ENCODE data around the gene SLC25A25. TPM values are rescaled to one million over a fixed set of nuclear protein-coding genes. Genes with fewer than 3 reads are reported as not detected.
A peak's percentile ranks its signal among the peaks of the same experiment; 100 is the strongest.

Gene SLC25A25
- total RNA-seq, 1 experiment from 2014 or later: 10.7 TPM

DNA sequence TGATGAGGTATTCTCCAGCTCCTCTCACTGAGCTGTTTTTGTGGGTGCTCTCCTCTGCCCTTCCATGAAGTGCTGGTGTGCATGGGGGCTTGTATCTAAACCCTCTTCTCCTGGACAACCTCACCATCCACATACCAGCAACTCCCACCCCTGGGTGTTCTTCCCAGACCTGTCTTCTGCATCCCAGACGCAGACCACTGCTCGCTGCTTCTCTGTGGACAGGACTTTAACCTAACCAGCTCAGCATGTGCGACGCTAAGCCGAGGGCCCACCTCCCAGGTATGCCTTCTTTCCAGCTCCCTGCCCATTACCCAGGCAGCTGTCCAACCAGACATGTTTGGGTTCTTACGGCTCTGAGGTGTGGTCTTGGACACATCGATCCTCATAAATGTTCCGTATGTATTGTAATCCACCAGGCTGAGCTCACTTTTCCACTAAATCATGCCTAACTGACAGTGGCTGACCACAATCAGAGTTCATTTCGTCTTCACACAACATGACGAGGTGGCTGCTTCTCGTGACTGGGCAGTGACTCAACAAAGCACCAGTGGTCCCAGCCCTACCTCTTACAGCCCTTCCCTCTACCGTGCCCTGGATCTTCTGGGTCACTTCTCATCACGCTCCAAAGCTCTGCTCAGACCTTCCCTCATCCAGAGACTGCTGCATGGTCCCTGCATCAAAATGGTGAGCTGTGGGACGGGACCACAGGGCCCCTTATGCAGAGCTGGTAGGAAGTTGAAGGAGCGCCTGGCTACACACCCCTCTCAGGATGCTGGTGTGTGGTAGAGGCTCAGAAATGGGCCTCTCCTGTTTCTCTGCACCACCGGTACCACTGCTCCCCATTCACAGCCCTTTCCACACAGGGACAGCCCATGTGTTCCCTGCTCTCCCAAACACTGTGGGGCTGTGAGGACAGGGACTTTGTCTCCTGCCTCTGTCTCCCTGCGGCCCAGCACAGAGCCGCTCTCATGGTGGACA lies 69.1 kb downstream of the SLC25A25 start:
- no peaks in the 10 kb centered on the region for H3K36me3 ChIP-seq (ENCODE audit: control insufficient read depth, insufficient read depth, low read length)
- no peaks in the 10 kb centered on the region for H3K4me1 ChIP-seq (ENCODE audit: control insufficient read depth, insufficient read depth, low read length)
- POLR2A ChIA-PET: interaction anchor here (0.6 kb wide), 1 partner anchor 12 kb away, joined by 16 read pairs; no protein-coding TSS in a partner anchor
- no peaks in the 10 kb centered on the region for H3K9me3 ChIP-seq (ENCODE audit: control insufficient read depth, insufficient read depth, low read depth, low read length)
- in situ Hi-C loops (cut with HindIII; ENCODE audit: low pct_unique_long_range_greater_than_20kb, low sequenced_read_pairs) (no loop called here), intact Hi-C loops (cut with micrococcal nuclease; ENCODE audit: unreplicated experiment) (no loop called here)
- H3K4me3 ChIP-seq (ENCODE audit: low read depth in 2 of 2, low read length in 2 of 2): no peak overlapping the region
- no TSS peak for BruUV-seq (replicated peaks)
- CTCF ChIA-PET: interaction anchor here (0.6 kb wide), 1 partner anchor 1179 kb away, joined by 3 read pairs; no protein-coding TSS in a partner anchor
- ATAC-seq (no peak), DNase-seq (ENCODE audit: low read depth, low spot score) (no peak)
- H3K27me3 ChIP-seq (ENCODE audit: control insufficient read depth, insufficient read depth, low read length): no peaks in the 10 kb centered on the region
- no peak overlapping the region for H3K27ac ChIP-seq (ENCODE audit: low read length)
- no peak for TF ChIP-seq POLR2AphosphoS5 (IDR thresholded peaks at IDR 0.05; ENCODE audit: low read depth, low read length)
- no peak for TF ChIP-seq TCF7L2 (IDR thresholded peaks at IDR 0.05; ENCODE audit: low read depth, low read length)
- TF ChIP-seq SIN3A (IDR thresholded peaks at IDR 0.05; ENCODE audit: borderline replicate concordance, insufficient read depth, low read depth, low read length): no peak

DNA sequence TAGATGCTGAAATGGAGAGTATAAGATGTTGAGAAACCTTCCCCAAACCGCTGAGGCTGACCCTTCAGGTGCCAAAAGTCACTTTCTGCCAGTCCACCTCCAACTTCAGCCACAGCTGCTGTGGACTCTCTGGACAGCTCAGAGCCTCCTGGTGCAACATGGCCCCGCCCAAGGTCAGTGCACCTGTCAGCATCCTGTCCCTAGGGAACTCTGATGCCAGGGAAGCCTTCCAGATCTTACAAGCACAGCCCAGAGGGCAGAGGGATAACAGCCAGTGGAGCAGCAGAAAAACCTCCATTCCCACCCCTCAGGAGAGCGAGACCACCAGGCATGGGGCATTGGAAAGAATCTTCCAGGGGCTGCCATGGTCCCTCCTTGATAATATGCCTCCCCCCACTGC lies 70.0 kb downstream of the SLC25A25 start:
- Histone ChIP-seq H3K27ac (ENCODE audit: low read length) (no peak overlapping the region), H3K4me3 (ENCODE audit: low read depth in 2 of 2, low read length in 2 of 2) (no peak overlapping the region), H3K36me3 (ENCODE audit: control insufficient read depth, insufficient read depth, low read length) (no peaks in the 10 kb centered on the region), H3K27me3 (ENCODE audit: control insufficient read depth, insufficient read depth, low read length) (no peaks in the 10 kb centered on the region), H3K4me1 (ENCODE audit: control insufficient read depth, insufficient read depth, low read length) (no peaks in the 10 kb centered on the region), H3K9me3 (ENCODE audit: control insufficient read depth, insufficient read depth, low read depth, low read length) (no peaks in the 10 kb centered on the region)
- no peak for DNase-seq (ENCODE audit: low read depth, low spot score)
- CTCF ChIA-PET: no interaction called here
- no TSS peak for BruUV-seq (replicated peaks)
- POLR2A ChIA-PET: no interaction called here
- intact Hi-C loops (cut with micrococcal nuclease; ENCODE audit: unreplicated experiment): no loop called here
- TF ChIP-seq TCF7L2 (IDR thresholded peaks at IDR 0.05; ENCODE audit: low read depth, low read length): no peak
- no peak for TF ChIP-seq CTCF (IDR thresholded peaks at IDR 0.05)
- TF ChIP-seq SIN3A (IDR thresholded peaks at IDR 0.05; ENCODE audit: borderline replicate concordance, insufficient read depth, low read depth, low read length): no peak
- TF ChIP-seq, protein P1, sequence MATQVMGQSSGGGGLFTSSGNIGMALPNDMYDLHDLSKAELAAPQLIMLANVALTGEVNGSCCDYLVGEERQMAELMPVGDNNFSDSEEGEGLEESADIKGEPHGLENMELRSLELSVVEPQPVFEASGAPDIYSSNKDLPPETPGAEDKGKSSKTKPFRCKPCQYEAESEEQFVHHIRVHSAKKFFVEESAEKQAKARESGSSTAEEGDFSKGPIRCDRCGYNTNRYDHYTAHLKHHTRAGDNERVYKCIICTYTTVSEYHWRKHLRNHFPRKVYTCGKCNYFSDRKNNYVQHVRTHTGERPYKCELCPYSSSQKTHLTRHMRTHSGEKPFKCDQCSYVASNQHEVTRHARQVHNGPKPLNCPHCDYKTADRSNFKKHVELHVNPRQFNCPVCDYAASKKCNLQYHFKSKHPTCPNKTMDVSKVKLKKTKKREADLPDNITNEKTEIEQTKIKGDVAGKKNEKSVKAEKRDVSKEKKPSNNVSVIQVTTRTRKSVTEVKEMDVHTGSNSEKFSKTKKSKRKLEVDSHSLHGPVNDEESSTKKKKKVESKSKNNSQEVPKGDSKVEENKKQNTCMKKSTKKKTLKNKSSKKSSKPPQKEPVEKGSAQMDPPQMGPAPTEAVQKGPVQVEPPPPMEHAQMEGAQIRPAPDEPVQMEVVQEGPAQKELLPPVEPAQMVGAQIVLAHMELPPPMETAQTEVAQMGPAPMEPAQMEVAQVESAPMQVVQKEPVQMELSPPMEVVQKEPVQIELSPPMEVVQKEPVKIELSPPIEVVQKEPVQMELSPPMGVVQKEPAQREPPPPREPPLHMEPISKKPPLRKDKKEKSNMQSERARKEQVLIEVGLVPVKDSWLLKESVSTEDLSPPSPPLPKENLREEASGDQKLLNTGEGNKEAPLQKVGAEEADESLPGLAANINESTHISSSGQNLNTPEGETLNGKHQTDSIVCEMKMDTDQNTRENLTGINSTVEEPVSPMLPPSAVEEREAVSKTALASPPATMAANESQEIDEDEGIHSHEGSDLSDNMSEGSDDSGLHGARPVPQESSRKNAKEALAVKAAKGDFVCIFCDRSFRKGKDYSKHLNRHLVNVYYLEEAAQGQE (IDR thresholded peaks at IDR 0.05; ENCODE audit: insufficient read depth in 1 of 2, low read depth in 2 of 2, low read length in 1 of 2): no peak
- TF ChIP-seq POLR2AphosphoS5 (IDR thresholded peaks at IDR 0.05; ENCODE audit: low read depth, low read length): no peak
- in situ Hi-C loops (cut with HindIII; ENCODE audit: low pct_unique_long_range_greater_than_20kb, low sequenced_read_pairs): no loop called here
- peak; percentile 34; the same call in 1 of the 2 replicates for ATAC-seq
